Adrenal gland (tissue), 12 donors: ENCODE data around the gene MCOLN3. TPM values are rescaled to one million over a fixed set of nuclear protein-coding genes. Genes with fewer than 3 reads are reported as not detected.
"Not testable (repeated sequence)": the region's sequence is repeated elsewhere in the genome, so short reads cannot be mapped to it uniquely, and the experiment has no call there.

Experiments
- DNase-seq, 7 donors: peaks; one replicate each; pipeline ENCODE4 v3.0.0-alpha.2; 2019 to 2020
- H3K27ac ChIP-seq, 5 donors: fragments of 200-600 bp; sonication (generic) in 4 of 5; 1 replicate in 3 of 5; 2 replicates in 2 of 5; pipeline versions ENCODE4 v1.5.1 to v1.8.0; 2016 to 2020; ENCODE audit warnings: mild to moderate bottlenecking in 1 of 5
- H3K27me3 ChIP-seq: fragments of 200-600 bp; 2 replicates; pipeline ENCODE4 v1.8.0; 2021
- H3K36me3 ChIP-seq, 2 donors: fragments of 200-600 bp; replicated peaks in 1 of 2; 1 replicate in 1 of 2; 2 replicates in 1 of 2; pipeline versions ENCODE4 v1.5.1 to v1.8.0; 2018 to 2022
- H3K4me1 ChIP-seq, 2 donors: fragments of 200-600 bp; replicated peaks in 1 of 2; 1 replicate in 1 of 2; 2 replicates in 1 of 2; pipeline versions ENCODE4 v1.5.1 to v1.8.0; 2018 to 2021
- H3K4me3 ChIP-seq, 4 donors: fragments of 200-600 bp; sonication (generic) in 3 of 4; one replicate each; pipeline ENCODE4 v1.5.1; 2016 to 2018
- H3K9me3 ChIP-seq, 3 donors: fragments of 200-600 bp; sonication (generic) in 1 of 3; replicated peaks in 1 of 3; 1 replicate in 2 of 3; 2 replicates in 1 of 3; pipeline versions ENCODE4 v1.5.1 to v1.8.0; 2016 to 2021
- POLR2A ChIP-seq, 2 donors: fragments of 450-650 bp; IDR thresholded peaks; one replicate each; pipeline ENCODE4 v1.6.1; 2017; ENCODE audit warnings: antibody characterized with exemption in 2 of 2, mild to moderate bottlenecking in 2 of 2, moderate library complexity in 1 of 2
- WGBS, 4 donors: extraction: QIAGEN DNeasy Blood & Tissue Kit in 2 of 4; methylation state at CpG; one replicate each; pipeline versions ENCODE4 v1.1.5 to v1.1.7; 2013 to 2017; 5-methylcytosine and 5-hydroxymethylcytosine counted together
- intact Hi-C, 2 donors: fragments of 100-400 bp; cut with DNase I; formaldehyde crosslinking; loops; one replicate each; pipeline versions ENCODE4 v1.14.1 to v1.15.0; 2022 to 2023
- polyA plus RNA-seq, 3 donors: library from polyadenylated mRNA; stranded (reverse); fragments of 200-250 nt in 2 of 3; fragments of 350-450 nt in 1 of 3; fragmentation: Illumina TruSeq in 1 of 3; extraction: RNeasy Lipid Tissue Mini Kit (QIAGEN cat#74804) in 1 of 3; gene quantifications; one replicate each; pipeline ENCODE4 v1.2.3, GENCODE V29; 2013 to 2014
- total RNA-seq, 9 donors: library from RNA; depleted of rRNA in 4 of 9; stranded (reverse); fragments of >200 nt in 4 of 9; fragments of 120-200 nt in 1 of 9; fragmentation: NEBNext Ultra II Directional in 1 of 9; extraction: Animal tissue kit (Norgen Biotek cat#: 25700) in 1 of 9; gene quantifications; one replicate each; pipeline versions ENCODE4 v1.1.0 to v1.2.4, GENCODE V29; 2013 to 2023
- TF ChIP-seq, protein P1 (sequence below), 6 experiments: fragments of 450-650 bp in 4 of 6; fragments of 200-600 bp in 2 of 6; sonication (generic) in 1 of 6; IDR thresholded peaks; 1 replicate in 5 of 6; 2 replicates in 1 of 6; pipeline versions ENCODE4 v1.5.1 to v1.8.0; 2016 to 2021; ENCODE audit warnings: antibody characterized with exemption in 6 of 6, mild to moderate bottlenecking in 2 of 6, moderate library complexity in 1 of 6
- donor health status: healthy with polysubstance abuse.
- donor health status: Bipolar disorder and iron deficiency.
- donor health status: DM: yes; HTN: yes; CAD: no.
- donor health status: DM: no; HTN: no; CAD: no.
- donor health status: DM: no; HTN: no; CAD: no.
- donor health status: DM: yes; HTN: yes; CAD: no.

MCOLN3 gene
- total and polyA plus RNA-seq, 12 donors = 0.94 to 183 (median 56.6) TPM

DNA sequence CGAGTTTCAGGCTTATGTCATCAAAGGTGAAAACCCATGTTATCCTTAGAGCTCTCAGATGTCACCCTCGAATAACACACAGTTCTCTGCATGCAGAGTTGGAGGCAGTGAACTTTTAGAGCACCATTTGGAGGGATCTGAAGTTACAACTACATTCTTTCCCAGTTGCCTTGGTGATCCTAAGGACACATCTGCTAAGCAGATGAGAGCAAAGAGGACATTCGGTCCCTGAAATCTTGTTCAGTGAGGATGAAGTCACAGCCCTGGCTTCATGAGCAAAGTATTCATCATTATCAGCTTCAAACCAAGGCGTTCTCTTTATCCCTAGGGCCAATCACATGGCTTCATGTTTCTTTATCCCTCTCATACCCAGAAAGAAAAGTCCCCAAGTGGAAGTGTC, 28.3 kb downstream of the MCOLN3 start:
- H3K4me1 ChIP-seq = no peaks in the 10 kb centered on the region
- H3K27ac ChIP-seq = no peak overlapping the region
- no peaks in the 10 kb centered on the region for H3K9me3 ChIP-seq
- intact Hi-C loops = loop anchor here in 1 of 2 donors (5.0 kb wide), 1 partner anchor 78 kb away; no protein-coding TSS in a partner anchor
- no peak for DNase-seq
- no peaks in the 10 kb centered on the region for H3K36me3 ChIP-seq
- no peak overlapping the region for H3K4me3 ChIP-seq
- TF ChIP-seq POLR2A (IDR thresholded peaks at IDR 0.05) = no peak
- TF ChIP-seq, protein P1, sequence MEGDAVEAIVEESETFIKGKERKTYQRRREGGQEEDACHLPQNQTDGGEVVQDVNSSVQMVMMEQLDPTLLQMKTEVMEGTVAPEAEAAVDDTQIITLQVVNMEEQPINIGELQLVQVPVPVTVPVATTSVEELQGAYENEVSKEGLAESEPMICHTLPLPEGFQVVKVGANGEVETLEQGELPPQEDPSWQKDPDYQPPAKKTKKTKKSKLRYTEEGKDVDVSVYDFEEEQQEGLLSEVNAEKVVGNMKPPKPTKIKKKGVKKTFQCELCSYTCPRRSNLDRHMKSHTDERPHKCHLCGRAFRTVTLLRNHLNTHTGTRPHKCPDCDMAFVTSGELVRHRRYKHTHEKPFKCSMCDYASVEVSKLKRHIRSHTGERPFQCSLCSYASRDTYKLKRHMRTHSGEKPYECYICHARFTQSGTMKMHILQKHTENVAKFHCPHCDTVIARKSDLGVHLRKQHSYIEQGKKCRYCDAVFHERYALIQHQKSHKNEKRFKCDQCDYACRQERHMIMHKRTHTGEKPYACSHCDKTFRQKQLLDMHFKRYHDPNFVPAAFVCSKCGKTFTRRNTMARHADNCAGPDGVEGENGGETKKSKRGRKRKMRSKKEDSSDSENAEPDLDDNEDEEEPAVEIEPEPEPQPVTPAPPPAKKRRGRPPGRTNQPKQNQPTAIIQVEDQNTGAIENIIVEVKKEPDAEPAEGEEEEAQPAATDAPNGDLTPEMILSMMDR (IDR thresholded peaks at IDR 0.05) = no peak
- WGBS, 4 donors = 59 to 74% (median 66%) methylated on average over 4 of the region's 4 CpGs
- no peaks in the 10 kb centered on the region for H3K27me3 ChIP-seq

DNA sequence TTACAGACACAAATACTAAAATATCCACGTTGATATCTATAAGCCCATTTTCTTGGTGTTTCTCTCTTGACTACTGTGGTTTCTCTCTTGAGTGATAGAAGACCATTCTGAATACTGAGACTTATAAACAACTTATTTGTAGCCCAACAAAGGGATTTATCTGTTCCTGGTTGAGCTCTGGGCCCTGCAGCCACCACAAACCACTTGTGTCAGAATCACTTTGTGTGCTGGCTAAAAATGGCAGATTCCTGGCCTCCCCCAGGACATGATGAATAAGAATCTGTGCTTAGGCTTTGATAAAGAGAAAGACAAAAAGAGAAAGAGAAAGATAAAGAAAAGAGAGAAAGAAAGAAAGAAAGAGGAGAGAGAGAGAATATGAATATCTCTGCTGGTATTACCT, 32.5 kb downstream of the MCOLN3 start:
- H3K27me3 ChIP-seq = no peaks in the 10 kb centered on the region
- TF ChIP-seq POLR2A (IDR thresholded peaks at IDR 0.05) = no peak
- TF ChIP-seq, protein P1 (IDR thresholded peaks at IDR 0.05) = no peak
- no peaks in the 10 kb centered on the region for H3K9me3 ChIP-seq
- H3K4me3 ChIP-seq = no peak overlapping the region
- H3K27ac ChIP-seq = no peak overlapping the region
- intact Hi-C loops = no loop called here
- 90 to 94% (median 91%) methylated on average over 1 of the region's 1 CpG for WGBS, 4 donors
- H3K36me3 ChIP-seq = no peaks in the 10 kb centered on the region
- no peak for DNase-seq
- H3K4me1 ChIP-seq = no peaks in the 10 kb centered on the region

DNA sequence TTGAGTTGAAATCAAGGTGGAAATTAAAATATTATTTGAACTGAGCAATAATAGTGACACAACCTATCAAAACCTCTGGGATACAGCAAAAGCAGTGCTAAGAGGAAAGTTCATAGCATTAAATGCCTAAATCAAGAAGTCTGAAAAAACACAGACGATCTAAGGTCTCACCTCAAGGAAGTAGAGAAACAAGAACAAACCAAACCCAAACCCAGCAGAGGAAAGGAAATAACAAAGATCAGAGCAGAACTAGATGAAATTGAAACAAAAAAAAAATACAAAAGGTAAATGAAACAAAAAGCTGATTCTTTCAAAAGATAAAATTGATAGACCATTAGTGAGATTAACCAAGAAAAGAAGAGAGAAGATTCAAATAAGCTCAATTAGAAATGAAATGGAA, 42.7 kb downstream of the MCOLN3 start:
- DNase-seq, intact Hi-C loops, H3K27ac ChIP-seq, H3K36me3 ChIP-seq, H3K27me3 ChIP-seq, H3K4me3 ChIP-seq, H3K4me1 ChIP-seq, H3K9me3 ChIP-seq: not testable (repeated sequence)
- 72 to 80% (median 79%) methylated on average over 1 of the region's 1 CpG for WGBS, 4 donors

DNA sequence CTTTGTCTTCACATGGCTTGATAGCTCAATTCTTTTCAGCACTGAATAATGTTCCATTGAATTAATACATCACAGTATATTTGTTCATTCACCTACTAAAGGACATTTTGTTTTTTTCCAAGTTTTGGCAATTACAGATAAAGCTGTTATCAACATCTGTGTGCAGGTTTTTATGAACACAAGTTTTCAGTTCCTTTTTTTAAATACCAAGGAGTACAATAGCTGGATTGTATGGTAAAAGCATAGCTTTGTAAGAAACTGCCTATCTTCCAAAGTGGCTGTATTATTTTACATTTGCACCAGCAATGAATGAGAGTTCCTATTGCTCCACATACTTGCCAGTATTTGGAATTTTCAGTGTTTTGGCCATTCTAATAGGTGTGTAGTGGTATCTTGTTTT, 46.6 kb downstream of the MCOLN3 start:
- no peaks in the 10 kb centered on the region for H3K9me3 ChIP-seq
- no peak overlapping the region for H3K4me3 ChIP-seq
- no peak overlapping the region for H3K27ac ChIP-seq
- H3K36me3 ChIP-seq = no peaks in the 10 kb centered on the region
- intact Hi-C loops = no loop called here
- no peak for DNase-seq
- H3K4me1 ChIP-seq = peaks cover 0 to 15% of the 10 kb centered on the region in 2 donors
- H3K27me3 ChIP-seq = no peaks in the 10 kb centered on the region
- TF ChIP-seq, protein P1 (IDR thresholded peaks at IDR 0.05) = no peak
- no peak for TF ChIP-seq POLR2A (IDR thresholded peaks at IDR 0.05)

DNA sequence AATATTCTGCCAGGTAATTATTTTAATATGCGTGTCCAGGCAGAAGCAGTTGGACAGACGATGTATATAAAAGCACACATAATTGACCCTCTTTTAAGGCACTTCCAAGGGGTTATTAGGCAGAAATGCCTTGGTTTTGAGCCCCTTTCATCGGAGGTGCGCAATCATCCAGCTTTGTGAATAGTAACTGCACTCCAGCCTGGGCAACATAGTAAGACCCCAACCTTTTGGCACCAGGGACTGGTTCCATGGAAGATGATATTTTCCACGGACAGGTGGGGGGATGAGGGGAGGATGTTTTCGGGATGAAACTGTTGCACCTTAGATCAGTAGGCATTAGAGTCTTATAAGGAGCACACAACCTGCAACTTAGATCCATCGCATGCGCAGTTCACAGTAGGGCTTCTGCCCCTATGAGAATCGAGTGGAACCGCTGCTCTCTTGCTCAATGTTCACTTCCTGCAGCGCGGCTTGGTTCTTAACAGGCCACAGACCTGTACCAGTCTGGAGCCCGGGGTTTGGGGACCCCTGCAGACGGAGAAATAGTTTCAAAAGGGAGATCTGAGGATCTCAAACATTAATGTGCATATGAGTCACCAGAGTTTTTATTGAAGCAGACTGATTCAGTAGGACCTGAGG, 49.5 kb downstream of the MCOLN3 start:
- TF ChIP-seq, protein P1 (IDR thresholded peaks at IDR 0.05) = no peak
- TF ChIP-seq POLR2A (IDR thresholded peaks at IDR 0.05) = no peak
- WGBS, 4 donors = 40 to 48% (median 46%) methylated on average over 11 to 14 of the region's 14 CpGs
- Histone ChIP-seq H3K36me3 (no peaks in the 10 kb centered on the region), H3K27me3 (no peaks in the 10 kb centered on the region), H3K27ac (no peak overlapping the region), H3K4me3 (peak overlapping the region in 1 of 4 donors; percentile 81), H3K9me3 (no peaks in the 10 kb centered on the region), H3K4me1 (peaks cover 0 to 23% of the 10 kb centered on the region in 2 donors)
- intact Hi-C loops = no loop called here
- DNase-seq = peak in 2 of 7 donors; percentile 10 to 55
